D721Med (cell line): ENCODE measurements around the gene HSPB6.
A peak's percentile ranks its signal among the peaks of the same experiment; 100 is the strongest.

ENCODE experiments used
- DNase-seq: peaks from one replicate; pipeline ENCODE4 v3.0.0; 2011; ENCODE audit warnings: low spot score; ENCODE audit not compliant: insufficient read length
- FAIRE-seq: peaks from 2 replicates; lab custom pipeline; 2011; peaks lifted over from hg19 to GRCh38; lab: Jason Lieb, UNC
- CTCF ChIP-seq: IDR thresholded peaks from 2 replicates; pipeline ENCODE4 v1.5.1; 2012; ENCODE audit warnings: mild to moderate bottlenecking, control low read depth; ENCODE audit not compliant: insufficient read depth; ENCODE audit errors: missing control alignments

HSPB6 gene

DNA sequence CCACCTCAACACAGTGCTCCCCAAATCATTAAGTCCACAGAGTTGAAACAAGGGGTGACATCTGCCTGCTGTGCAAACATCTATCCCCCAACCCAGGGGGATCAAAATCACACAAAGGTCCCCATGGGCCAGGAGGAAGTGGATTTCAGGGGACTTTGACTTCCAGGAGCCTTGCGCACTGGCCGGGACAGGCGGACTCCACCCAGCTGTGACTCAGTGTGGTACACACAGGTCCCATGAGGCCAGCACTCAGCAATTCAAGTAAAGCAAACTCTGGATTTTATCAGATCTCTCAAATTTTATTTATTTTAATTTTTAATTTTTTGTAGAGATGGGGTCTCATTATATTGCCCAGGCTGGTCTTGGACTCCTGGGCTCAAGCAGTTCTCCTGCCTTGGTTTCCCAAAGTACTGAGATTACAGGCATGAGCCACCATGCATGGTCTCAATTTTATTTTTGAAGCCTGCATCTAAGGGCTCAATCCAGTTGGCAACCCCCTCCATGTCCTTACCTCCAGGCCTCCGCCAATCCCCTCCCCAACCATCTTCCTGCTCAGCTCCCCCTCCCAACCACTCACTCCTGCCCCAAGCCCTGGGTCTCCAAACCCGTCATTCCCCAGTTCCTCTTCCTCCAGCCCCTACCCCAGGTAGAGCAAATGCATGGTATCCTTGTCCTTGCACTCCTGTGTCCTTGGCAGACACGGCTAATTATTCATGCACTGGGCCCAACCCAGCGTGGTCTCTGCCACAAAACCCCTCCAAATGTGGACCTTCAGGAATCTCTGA is 36.7 kb upstream of the HSPB6 start:
- no peak for TF ChIP-seq CTCF
- DNase-seq (no peak), FAIRE-seq (no peak)

- FAIRE-seq, result no peak
- DNase-seq, result no peak
- no peak for TF ChIP-seq CTCF
Observed at GRCh38 chr19:35792888-35793287, 36.1 kb upstream of the HSPB6 start.

DNA sequence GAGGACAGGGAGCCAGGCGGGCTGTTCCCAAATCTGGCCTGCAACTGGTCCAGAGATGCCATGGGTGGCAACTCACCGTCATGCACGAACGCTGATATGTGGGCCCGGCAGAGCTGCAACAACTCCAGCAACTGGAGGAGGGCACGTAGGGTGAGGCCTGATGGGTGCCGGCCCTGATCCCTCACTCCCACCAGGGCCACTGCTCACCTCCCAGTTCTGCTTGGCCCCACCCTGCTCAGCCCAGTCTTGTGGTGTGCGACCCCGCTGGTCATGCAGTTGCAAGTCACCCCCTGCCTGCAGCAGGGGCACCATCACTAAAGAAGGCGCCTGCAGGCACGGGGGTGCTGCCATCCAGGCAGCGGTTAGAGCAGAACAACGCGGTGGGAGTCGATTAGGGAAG is 35.5 kb upstream of the HSPB6 start:
- DNase-seq, result no peak
- FAIRE-seq, result no peak
- TF ChIP-seq CTCF, result no peak

- no peak for FAIRE-seq
- no peak for DNase-seq
- no peak for TF ChIP-seq CTCF
Observed at GRCh38 chr19:35791814-35792279, 35.0 kb upstream of the HSPB6 start.

- FAIRE-seq (no peak), DNase-seq (no peak)
- TF ChIP-seq CTCF, result peak; percentile 21
Observed at GRCh38 chr19:35790981-35791813, 34.4 kb upstream of the HSPB6 start.

DNA sequence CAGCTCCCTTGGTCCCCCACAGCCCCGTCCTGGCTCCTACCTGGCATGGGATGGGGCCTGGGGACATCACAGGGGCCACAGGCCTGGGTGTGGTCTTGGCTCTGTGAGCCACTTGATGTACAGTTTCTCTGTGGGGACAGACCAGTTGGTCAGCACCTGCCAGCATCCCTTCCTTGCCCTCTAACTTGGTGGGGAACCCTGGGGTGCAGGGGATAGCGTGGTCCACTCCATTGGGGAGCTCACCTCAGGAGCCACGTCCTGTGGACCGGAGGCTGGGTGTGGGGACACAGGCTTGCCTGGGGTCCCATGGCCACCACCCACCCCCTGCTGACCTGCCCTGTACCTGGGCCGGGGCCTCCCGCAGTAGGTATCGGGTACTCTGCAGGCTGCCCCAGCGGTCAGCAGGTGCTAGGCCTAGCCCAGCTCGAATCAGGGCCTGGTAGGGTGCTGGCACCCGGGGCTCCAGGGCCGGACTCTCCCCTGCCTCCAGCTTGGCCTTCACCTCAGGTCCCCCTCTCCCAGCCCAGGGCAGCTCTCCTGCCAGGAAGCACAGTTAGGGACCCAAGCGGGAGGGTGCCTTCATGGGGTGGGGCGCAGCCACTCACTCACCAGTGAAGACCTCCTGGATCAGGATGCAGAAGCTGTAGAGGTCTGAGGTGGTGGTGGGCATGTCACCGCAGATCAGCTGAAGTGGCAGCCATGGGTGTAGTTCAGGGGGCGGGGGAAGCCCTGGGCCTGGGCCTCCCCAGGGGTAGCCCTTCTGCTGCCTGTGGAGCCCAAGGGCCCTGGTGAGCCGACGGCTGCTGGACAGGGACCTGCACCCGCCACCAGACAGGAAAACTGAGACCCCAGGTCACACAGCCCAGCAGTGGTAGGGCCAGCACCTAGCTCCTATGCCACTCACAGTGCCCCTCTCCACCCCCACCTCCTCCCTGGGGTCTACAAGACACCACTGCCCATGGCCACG is 33.4 kb upstream of the HSPB6 start:
- TF ChIP-seq CTCF, result no peak
- no peak for FAIRE-seq

More for the DNA sequence above, 33.4 kb upstream of the HSPB6 start:
- no peak for DNase-seq
